Activated CD4-positive, alpha-beta T cell treated with anti-CD3 and anti-CD28 coated beads, Interleukin-2, Interleukin-6, amounts not matched to agents 100 ng/mL and 50 ng/mL, durations not matched to agents 16 hours and 8 hours (primary cell): Measurements from ENCODE around the gene RLN1.
"Not testable (repeated sequence)": the region's sequence is repeated elsewhere in the genome, so short reads cannot be mapped to it uniquely, and the experiment has no call there.

Experiments used
- DNase-seq: peaks from one replicate; pipeline ENCODE4 v3.0.0-alpha.2; 2020

RLN1 gene

DNA sequence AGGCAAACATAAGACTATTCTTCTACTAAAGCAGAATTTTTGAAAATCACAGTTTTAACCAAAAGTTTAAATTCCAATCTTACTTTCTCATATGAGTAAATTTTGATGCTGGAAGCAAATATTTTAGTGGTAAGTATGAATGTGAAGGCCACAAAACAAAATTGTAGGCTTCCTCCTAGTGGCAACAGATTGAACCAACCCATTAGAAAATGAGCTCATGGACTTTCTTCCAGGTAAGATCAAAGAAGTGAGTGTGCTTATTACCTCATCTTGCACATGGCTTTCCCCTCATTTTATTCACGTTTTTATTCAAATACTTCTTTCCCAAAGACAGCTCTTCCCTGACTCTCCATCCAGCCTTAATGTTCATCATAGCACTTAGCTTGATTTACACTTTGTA is 18.6 kb downstream of the RLN1 start:
- DNase-seq: no peak

DNA sequence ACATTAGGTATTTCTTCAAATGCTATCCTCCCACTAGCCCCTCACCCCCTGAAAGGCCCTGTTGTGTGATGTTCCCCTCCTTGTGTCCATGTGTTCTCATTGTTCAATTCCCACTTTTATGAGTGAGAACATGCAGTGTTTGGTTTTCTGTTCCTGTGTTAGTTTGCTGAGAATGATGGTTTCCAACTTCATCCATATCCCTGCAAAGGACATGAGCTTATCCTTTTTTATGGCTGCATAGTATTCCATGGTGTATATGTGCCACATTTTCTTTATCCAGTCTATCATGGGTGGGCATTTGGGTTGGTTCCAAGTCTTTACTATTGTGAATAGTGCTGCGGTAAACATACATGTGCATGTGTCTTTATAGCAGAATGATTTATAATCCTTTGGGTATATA is 23.3 kb downstream of the RLN1 start:
- DNase-seq: not testable (repeated sequence)

DNA sequence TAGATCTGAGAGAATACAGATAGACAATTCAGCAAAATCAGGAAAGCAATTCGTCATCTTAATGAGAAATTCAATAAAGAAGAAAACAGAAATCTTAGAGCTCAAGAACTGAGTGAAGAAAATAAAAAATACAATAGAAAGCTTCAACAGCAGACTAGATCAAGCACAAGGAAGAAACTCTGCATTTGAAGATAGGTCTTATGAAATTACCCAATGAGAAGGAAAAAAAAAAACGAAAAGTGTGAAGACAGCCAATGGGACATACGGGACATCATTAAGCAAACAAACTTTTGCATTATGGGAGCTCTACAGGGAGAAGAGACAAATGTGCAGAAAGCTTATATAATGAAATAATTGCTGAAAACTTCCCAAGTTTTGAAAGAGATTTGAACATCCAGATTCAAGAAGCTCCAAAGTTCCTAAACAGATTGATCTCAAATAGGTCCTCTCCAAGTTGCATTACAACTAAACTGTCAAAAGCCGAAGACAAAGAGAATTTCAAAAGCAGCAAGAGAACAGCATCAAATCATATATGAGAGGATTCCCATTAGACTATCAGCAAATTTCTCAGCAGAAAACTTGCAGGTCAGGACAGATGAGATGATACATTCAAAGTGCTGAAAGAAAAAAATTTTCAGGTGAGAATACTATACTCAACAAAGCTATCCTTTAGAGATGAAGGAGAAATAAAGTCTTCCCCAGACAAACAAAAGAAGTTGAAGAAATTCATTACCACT is 24.3 kb downstream of the RLN1 start:
- DNase-seq: no peak

DNA sequence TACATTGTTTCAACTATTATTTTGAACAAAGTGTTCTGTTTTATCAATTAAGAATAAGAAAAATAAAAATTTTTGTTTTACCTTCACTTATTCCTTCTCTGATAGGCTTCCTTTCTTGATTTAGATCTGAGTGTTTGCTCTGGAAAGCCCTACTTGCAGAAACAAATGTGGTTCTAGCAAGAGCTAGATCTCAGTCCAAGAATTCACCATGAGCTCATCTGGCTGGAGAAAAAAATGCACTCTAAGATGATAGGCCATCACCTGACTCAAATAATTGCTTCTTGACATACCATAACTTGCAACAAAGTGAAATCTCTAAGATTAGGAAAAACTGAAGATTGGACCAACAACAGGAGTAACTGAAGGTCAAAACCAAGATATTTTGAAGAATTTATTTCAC is 28.8 kb downstream of the RLN1 start:
- DNase-seq: no peak

DNA sequence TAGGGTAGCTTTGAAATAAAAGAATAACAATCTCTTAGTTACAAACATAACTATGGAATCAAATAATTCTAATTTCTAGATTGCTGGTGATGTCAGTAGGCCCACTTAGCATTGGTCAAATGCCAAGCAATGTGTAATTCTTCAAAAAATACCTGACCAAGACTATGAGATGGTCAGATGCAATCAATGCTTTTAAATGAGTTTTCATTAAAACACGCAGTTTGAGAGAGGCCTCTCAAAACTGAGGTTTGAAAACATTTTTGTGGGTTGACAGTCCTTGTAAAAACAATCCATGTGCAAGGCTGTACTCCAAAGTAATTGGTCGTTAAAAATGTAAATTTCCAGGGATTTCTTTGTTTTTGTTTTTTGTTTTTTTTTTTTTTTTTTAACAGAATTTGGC is 33.9 kb downstream of the RLN1 start:
- DNase-seq: no peak

DNA sequence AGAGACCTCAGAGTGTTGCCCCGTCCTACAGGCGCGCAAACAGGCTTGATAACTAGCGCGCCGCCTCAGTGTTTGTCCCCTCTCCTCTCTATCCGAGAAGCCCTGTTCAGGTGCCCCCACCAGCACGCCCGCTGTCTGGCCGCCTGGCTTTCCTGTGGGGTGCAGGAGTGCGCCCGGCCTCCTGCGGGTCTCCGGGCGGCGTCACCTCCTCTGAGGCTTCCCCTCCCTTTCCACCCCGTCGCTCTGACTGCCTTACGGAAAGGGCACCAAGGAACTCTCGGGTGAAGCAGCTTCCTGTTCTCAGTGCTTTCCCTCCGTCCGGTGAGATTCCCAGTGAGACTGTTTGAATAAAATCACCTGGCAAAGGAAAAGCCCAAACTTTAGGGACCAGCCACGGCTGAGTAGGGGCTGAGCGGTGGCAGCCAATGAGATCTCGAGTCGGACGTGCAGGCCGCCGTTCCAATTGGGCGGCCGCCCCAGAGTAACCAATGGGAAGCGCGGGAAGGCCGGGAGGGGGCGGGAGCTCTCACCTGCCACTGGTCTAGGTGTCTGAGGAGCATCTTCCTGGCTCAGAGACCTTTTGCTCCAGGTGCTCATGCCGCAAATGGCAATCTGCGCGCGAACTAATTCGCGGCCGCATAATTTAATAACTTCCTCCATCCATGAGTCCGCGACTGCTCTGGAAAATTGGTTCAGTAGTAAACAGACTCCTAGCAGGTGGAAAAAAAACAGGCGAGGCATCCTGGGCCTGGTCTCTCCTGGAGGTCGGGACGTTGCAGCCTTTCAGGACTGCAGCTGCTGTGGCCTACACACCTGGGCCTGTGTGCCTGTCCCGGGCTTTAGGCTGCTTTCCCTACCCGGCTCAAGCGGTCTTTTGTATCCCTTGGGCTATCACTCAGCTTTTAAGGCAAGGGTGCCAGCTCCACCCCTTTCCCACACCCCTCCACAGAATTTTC is 35.6 kb downstream of the RLN1 start, which contains the start of gene RLN2:
RLN2 (minus strand) TSS at position 877 of the 956 bp plus-strand sequence; CDS start at position 741, 136 bp downstream.
- peak; percentile 5 for DNase-seq

DNA sequence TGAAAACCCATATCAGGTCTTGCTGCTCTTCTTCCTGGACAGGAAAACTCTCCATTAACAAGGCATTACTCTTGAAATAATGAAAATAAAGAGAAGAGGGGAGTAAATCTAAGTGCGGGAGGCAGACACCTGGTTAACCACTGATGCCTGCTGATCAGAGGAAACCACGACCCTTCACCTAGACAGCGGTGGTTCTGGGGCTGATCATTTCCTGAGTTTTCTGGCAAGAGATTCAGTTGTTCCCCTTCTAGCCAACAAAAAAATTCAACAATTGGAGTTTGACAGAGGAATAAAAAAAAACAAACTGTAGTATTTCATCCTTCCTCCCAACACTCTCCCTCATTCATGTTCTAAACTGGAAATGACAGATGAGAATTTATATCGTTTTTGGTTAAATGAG is 38.1 kb downstream of the RLN1 start:
- no peak for DNase-seq

DNA sequence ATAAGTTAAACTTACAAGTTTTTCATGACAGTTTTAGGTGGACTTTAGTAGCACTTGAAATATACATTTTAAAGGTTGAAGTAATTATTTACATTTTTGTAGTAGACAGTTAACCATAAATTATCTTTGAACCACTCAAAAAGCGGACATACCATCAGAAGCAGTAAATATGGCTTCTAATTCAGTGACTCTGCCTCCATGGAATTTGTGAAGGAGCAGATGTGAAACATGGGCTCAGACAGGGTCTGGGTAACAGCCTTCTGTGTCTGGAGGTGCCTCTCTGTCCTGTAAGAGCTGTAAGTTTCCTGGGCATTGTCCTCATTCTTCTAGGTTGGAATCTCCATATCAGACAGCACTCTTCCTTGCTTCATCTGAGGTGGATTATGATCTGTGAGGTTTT is 47.5 kb downstream of the RLN1 start:
- no peak for DNase-seq

DNA sequence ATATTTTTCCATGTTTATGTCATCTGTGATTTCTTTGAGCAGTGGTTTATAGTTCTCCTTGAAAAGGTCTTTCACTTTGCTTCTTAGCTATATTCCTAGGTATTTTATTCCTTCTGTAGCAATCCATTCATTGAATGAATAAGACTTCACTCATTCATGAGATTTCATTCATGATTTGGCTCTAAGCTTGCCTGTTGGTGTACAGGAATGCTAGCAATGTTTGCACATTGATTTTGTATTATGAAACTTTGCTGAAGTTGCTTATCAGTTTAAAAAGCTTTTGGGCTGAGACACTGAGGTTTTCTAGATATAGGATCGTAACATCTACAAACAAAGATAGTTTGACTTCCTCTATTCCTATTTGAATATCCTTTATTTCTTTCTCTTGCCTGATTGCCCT is 51.1 kb downstream of the RLN1 start:
- DNase-seq: no peak

DNA sequence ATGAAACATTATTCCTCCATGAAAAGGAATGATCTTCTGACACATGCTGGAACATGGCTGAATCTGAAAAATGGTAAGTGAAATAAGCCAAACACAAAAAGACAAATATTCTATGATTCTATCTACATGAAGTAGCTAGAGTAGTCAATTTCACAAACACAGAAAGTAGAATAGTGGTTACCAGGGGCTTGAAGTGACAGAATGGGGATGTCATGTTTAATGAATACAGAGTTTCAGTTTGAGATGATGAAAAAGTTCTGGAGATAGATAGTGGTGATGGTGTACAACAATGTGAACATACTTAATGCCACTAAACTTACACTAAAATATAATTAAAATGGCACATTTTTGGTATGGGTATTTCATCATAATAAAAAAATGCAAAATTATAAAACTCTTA is 53.4 kb downstream of the RLN1 start:
- no peak for DNase-seq
